Stomach smooth muscle (tissue), 2 donors: Measurements from ENCODE around the gene MYOG.

Source experiments
- H3K27ac ChIP-seq: one replicate; pipeline ENCODE4 v1.7.0; 2013; ENCODE audit warnings: mild to moderate bottlenecking, low read length, inconsistent platforms
- H3K27me3 ChIP-seq, 2 donors: one replicate each; pipeline ENCODE4 v1.7.0; 2013; ENCODE audit warnings: low read length in 2 of 2; ENCODE audit not compliant: insufficient read depth in 2 of 2, control insufficient read depth in 1 of 2
- H3K36me3 ChIP-seq, 2 donors: one replicate each; pipeline ENCODE4 v1.7.0; 2013; ENCODE audit warnings: low read length in 2 of 2; ENCODE audit not compliant: control insufficient read depth in 2 of 2, insufficient read depth in 2 of 2
- H3K4me1 ChIP-seq: one replicate; pipeline ENCODE4 v1.7.0; 2013; ENCODE audit warnings: low read length; ENCODE audit not compliant: control insufficient read depth, insufficient read depth
- H3K4me3 ChIP-seq, 2 donors: one replicate each; pipeline ENCODE4 v1.7.0; 2013; ENCODE audit warnings: low read length in 2 of 2
- H3K9ac ChIP-seq, 2 donors: one replicate each; pipeline ENCODE4 v1.7.0; 2013; ENCODE audit warnings: low read length in 2 of 2, mild to moderate bottlenecking in 1 of 2
- H3K9me3 ChIP-seq, 2 donors: one replicate each; pipeline ENCODE4 v1.7.0; 2013; ENCODE audit warnings: low read length in 2 of 2; ENCODE audit not compliant: control insufficient read depth in 2 of 2
- donor health status: healthy.
- donor health status: Pancreatic carcinoma.

MYOG gene

DNA sequence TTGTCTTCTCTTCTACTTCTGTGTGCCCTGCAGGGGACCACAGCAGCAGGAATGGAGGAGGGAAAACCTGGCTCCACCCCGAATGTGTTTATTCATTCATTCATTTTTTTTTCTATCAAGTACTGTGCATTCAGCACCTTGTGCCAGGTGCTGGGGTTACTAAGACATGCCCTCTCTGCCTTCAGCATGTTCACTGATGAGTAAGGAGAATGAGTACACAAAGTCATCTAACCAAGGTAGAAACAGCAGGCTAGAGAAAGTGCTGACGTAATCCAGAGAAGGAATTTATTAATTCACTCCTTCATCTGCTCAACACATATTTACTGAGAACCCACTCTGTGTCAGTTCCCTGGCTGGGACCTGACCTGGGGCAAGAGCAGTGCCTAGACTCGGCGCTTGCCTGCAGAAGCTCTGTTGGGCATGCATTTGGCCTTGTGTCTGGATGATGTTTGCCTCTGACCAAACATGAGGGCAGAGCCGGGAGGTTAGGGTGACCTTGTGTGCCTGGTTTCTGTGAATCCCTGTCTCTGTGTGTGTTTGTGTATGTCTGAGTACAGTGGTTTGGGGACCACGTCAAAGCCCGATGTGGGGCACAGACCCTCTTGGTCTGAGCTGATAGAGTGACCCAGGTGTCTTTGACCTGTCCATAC lies 3.3 kb upstream of the MYOG start:
- Histone ChIP-seq H3K27ac (no peak overlapping the region), H3K9ac (no peak overlapping the region), H3K4me1 (no peaks in the 10 kb centered on the region), H3K9me3 (no peaks in the 10 kb centered on the region), H3K27me3 (peaks cover 0 to 2% of the 10 kb centered on the region in 2 donors), H3K4me3 (no peak overlapping the region), H3K36me3 (no peaks in the 10 kb centered on the region)

DNA sequence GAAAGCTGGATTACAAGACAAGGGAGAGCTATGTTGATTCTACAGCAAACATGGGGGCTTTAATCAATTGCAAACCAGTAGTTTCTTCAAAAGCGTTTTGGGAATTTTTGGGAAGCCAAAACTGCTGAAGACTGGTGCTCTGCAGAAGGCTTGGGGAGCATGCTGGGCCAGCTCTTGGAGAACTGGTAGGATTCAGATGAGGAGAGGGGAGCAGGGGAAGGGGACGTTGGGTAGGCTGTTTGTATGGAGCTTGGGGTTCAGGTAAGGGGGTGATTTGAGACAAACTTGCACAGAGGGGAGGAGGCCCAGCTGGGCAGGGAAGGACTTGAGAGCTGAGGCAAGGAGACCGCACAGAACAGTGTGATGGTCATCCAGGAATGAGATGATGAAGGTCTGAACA lies 2.6 kb upstream of the MYOG start:
- H3K9me3 ChIP-seq: no peaks in the 10 kb centered on the region
- H3K27ac ChIP-seq: no peak overlapping the region
- H3K27me3 ChIP-seq: peaks cover 0 to 3% of the 10 kb centered on the region in 2 donors
- no peaks in the 10 kb centered on the region for H3K36me3 ChIP-seq
- H3K4me3 ChIP-seq: no peak overlapping the region
- H3K9ac ChIP-seq: no peak overlapping the region
- H3K4me1 ChIP-seq: no peaks in the 10 kb centered on the region

DNA sequence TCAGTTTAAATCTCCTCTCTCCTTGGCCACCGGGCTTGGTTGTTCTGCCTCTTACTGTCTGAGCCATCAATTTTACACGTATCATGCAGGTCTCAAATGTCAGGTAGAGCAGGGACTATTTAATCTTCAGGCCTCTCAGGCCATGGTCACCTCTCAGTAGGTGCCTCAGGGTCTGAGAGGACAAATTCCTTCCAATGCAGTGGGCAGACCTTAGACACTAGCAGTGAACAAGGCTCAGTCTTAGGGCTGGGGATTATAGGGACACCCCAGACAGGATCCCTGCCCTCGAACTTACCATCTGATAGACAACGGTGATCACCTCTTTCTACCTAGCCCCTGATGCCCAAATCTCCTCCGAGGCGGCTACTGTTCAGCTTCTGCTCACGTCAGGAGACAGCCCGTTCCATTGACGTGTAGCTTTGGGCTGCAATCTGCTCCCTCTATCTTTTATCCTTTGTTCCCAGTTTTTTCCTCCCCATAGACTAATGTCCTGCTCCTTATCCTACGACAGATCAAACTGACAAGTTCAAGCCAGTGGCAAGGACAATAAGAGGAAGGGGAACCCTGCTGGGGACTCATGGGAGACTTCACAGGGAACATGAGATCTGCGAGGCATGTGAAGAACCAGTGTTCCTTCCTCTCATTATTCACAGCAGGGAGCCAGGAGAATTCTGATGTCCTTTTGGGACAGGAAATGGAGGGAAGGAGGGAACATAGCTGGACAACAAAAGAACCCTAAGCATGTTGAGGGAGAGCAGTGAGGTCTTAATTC lies 1.4 kb upstream of the MYOG start:
- Histone ChIP-seq H3K9me3 (no peaks in the 10 kb centered on the region), H3K36me3 (no peaks in the 10 kb centered on the region), H3K9ac (no peak overlapping the region), H3K27me3 (peaks cover 0 to 6% of the 10 kb centered on the region in 2 donors), H3K4me3 (no peak overlapping the region), H3K4me1 (no peaks in the 10 kb centered on the region), H3K27ac (no peak overlapping the region)

DNA sequence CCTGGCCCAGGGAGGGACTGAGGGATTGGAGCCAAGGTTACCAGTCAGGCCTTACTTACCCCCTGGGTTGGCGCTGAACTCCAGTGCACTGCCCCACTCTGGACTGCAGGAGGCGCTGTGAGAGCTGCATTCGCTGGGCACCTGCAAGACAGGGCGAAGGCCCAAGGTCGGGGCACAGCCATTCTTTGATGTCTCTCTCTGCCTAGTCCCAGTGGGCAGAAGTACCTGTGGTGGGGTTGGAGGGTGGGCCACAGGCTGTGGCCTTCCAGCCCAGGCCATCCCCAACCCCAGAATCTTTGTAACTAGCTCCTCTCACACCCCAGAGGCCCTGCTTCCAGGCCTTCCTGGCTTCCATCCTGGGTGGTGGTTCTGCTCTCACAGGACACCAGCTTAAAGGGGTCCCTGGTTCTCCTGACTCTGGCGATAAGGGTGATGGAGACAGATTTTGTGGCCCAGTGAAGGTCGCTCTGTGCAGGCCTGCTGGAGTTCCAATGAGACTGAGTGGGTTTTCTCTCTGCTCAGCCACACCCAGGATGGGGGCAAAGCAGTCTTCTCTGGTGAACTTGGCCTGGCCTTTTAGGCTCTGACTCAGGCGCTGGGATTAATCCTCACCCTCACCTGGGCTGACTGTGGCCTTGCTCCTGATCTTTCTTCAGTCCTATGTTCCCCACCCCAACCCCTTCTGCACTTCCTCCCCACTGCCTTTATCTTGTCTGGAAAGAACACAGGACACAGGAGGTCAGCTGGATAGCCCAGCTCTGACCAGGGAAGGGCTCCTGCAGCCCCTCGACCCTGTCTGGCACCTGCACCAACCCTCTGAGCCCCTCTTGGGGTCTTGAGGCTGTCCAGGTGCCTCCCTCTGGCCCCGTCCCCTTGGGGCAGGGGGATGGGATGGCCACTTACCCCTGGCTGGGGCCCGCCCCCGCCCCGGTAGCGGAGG lies 954 bp downstream of the MYOG start:
- Histone ChIP-seq H3K36me3 (no peaks in the 10 kb centered on the region), H3K9me3 (no peaks in the 10 kb centered on the region), H3K9ac (no peak overlapping the region), H3K27ac (no peak overlapping the region), H3K4me1 (no peaks in the 10 kb centered on the region), H3K4me3 (no peak overlapping the region), H3K27me3 (peaks cover 6 to 7% of the 10 kb centered on the region in 2 donors)

DNA sequence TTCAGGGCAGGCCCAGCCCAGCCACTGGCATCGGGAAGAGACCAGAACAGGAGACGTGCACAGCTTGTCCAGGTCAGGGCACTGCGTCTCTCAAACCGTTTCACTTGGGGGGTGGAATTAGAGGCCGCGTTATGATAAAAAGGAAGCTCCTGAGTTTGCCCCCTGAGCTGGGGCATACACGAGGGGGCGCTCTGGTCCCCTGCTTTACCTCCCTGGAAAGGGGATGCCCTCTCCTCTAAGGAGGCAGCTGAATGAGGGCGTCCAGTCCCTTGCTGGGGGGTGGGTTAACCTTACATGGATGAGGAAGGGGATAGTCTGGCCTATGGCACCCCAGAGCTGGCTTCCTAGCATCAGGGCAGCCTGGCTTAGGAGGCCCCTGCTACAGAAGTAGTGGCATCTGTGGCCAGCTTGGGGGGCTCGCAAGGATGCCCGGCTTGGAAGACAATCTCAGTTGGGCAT lies 2.3 kb downstream of the MYOG start:
- Histone ChIP-seq H3K4me1 (no peaks in the 10 kb centered on the region), H3K4me3 (no peak overlapping the region), H3K36me3 (no peaks in the 10 kb centered on the region), H3K9me3 (no peaks in the 10 kb centered on the region), H3K27ac (no peak overlapping the region), H3K27me3 (peaks cover 6 to 7% of the 10 kb centered on the region in 2 donors), H3K9ac (no peak overlapping the region)

DNA sequence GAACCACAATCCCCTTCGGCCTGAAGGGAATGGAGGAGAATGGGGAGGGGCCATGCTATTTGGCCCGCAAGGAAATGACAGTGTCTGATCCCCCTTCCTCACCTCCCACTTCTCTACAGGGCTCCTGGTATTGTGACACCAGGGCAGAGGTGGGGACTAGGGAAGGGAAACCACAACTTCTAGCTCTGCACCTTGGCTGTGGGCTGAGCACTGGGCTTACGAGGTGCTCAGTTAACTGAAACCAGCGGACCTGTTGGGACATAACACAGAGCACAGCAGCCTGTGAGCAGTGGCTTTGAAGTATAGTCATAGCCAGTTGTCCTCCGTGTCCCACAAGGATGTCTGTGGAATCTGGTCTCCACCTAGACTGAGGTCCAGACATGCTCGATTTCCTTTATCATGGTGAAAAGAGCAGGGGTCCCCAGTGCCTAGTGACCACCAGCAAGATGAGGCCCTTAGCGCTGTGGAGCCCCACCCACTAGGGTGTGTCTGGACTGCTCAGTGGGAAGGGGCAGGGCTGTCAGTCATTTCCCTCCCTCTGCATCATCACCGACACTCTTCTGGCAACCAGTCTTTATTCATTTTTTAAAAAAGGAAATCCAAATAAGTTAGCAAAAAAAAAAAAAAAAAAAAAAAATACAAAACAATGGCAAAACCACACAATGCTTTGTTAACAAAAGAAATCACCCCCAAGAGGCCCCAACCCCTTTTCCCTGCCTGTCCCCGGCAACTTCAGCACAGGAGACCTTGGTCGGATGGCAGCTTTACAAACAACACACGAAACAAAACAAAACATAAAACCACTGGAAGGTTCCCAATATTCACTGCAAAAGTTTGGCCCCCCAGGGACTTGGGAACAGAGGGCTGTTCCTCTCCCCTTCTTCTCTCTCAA lies 3.0 kb downstream of the MYOG start:
- H3K27ac ChIP-seq: no peak overlapping the region
- H3K4me3 ChIP-seq: no peak overlapping the region
- peaks cover 6 to 7% of the 10 kb centered on the region in 2 donors for H3K27me3 ChIP-seq
- no peaks in the 10 kb centered on the region for H3K36me3 ChIP-seq
- no peaks in the 10 kb centered on the region for H3K4me1 ChIP-seq
- no peak overlapping the region for H3K9ac ChIP-seq
- H3K9me3 ChIP-seq: no peaks in the 10 kb centered on the region

DNA sequence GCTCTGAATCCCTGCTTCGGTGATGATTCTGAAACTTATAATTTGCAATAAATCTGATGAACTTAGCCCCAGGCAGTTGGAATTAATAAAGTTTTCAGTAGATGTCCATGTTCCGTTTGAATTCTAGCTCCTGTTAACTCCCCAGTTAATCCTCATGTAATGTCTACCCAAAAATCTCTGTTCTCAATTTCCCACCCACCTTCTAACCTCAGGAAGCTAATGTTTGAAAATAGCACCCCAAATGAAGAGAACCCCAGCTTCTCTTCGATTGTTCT lies 3.6 kb downstream of the MYOG start:
- no peak overlapping the region for H3K27ac ChIP-seq
- no peak overlapping the region for H3K4me3 ChIP-seq
- no peak overlapping the region for H3K9ac ChIP-seq
- no peaks in the 10 kb centered on the region for H3K4me1 ChIP-seq
- H3K9me3 ChIP-seq: no peaks in the 10 kb centered on the region
- H3K27me3 ChIP-seq: peaks cover 6 to 7% of the 10 kb centered on the region in 2 donors
- no peaks in the 10 kb centered on the region for H3K36me3 ChIP-seq

DNA sequence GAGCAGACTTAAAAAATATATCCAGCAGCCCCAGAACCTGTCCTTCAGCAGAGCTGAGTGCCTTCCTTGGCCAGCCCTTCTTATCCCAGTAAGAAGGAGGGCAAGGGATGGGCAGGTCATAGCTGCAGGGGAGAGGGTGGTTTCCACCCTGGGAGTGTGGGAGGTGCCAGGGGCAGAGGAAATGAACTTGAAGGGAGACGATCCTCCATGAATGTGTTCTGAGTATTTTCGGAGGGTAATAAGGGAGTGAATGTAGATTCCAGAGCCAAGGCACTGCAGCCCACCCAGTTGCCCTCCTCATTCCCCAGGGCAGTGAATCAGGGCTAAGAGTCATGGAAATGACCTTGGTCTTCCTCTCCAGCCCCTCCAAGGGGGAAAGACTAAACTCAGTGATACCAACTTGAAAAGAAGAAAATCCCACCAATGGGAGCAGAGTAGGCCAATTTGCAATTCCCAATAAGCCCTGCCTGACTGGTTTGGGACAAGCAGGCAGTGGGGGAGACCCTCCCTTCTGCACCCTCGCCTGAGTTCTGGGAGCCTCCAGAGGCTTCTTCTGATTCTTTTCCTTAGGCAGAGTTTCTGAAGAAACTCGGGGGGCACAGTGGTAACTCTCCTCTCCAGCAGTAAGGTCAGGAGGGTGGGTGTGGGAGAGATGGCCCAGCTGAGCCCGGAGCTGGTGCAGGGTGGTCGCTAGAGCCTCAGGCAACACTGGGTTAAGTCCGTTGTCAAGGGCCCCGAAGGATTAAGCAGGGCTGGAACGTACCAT lies 4.2 kb downstream of the MYOG start:
- no peak overlapping the region for H3K9ac ChIP-seq
- no peaks in the 10 kb centered on the region for H3K9me3 ChIP-seq
- peaks cover 6 to 9% of the 10 kb centered on the region in 2 donors for H3K27me3 ChIP-seq
- no peak overlapping the region for H3K4me3 ChIP-seq
- H3K36me3 ChIP-seq: no peaks in the 10 kb centered on the region
- H3K27ac ChIP-seq: no peak overlapping the region
- no peaks in the 10 kb centered on the region for H3K4me1 ChIP-seq

DNA sequence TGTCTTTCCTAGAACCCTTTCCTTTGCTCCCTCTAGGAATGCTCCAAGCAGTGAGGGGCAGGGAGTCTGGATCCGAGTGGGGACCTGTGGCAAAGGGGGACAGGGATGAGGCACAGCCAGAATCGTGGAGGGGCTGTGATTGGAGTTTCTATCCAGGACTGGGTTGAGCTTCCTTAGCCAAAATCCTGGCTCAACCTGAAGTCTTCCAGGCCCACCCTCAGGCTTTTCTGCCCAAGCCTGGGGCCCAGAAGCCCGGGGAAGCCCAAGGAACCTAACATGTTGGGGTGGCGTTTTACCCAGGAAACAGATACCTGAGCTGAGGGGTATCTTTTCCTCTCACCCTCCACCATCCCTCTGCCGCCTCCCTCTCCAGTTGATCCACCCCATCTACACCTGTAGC lies 5.4 kb downstream of the MYOG start:
- H3K27me3 ChIP-seq: peaks cover 9 to 14% of the 10 kb centered on the region in 2 donors
- H3K9ac ChIP-seq: no peak overlapping the region
- H3K36me3 ChIP-seq: no peaks in the 10 kb centered on the region
- H3K9me3 ChIP-seq: no peaks in the 10 kb centered on the region
- no peak overlapping the region for H3K4me3 ChIP-seq
- H3K4me1 ChIP-seq: peaks cover 5% of the 10 kb centered on the region
- H3K27ac ChIP-seq: no peak overlapping the region
